ENCODE data around the gene RFPL3. TPM values are rescaled to one million over a fixed set of nuclear protein-coding genes. Genes with fewer than 3 reads are reported as not detected.
"Not testable (repeated sequence)": the region's sequence is repeated elsewhere in the genome, so short reads cannot be mapped to it uniquely, and the experiment has no call there.

RFPL3 gene
- total and polyA plus RNA-seq, 5 experiments from 2014 or later = not detected

GRCh38 chr22:32342977-32343376, 14.7 kb upstream of the RFPL3 start:
- ATAC-seq = no peak
- POLR2A ChIA-PET = no interaction called here
- Mint-ChIP-seq H3K4me3 (no peak overlapping the region), H3K27ac (no peak overlapping the region), H3K27me3 (peaks cover 14 to 47% (median 34%) of the 10 kb centered on the region in 5 donors), H3K36me3 (no peaks in the 10 kb centered on the region), H3K4me1 (no peaks in the 10 kb centered on the region), H3K9me3 (peaks cover 0 to 2% (median 0%) of the 10 kb centered on the region in 9 donors)
- no peak for DNase-seq

GRCh38 chr22:32343941-32344340, 13.7 kb upstream of the RFPL3 start:
- peaks cover 14 to 47% (median 33%) of the 10 kb centered on the region in 5 donors for H3K27me3 Mint-ChIP-seq
- POLR2A ChIA-PET = no interaction called here
- no peak overlapping the region for H3K27ac Mint-ChIP-seq
- H3K4me1 Mint-ChIP-seq = no peaks in the 10 kb centered on the region
- DNase-seq (no peak), ATAC-seq (no peak)
- no peak overlapping the region for H3K4me3 Mint-ChIP-seq
- peaks cover 0 to 2% (median 0%) of the 10 kb centered on the region in 9 donors for H3K9me3 Mint-ChIP-seq
- no peaks in the 10 kb centered on the region for H3K36me3 Mint-ChIP-seq

GRCh38 chr22:32348031-32348611, 9.5 kb upstream of the RFPL3 start:
- ATAC-seq (no peak), DNase-seq (no peak)
- H3K27ac Mint-ChIP-seq = no peak overlapping the region
- peaks cover 5 to 15% (median 7%) of the 10 kb centered on the region in 5 donors for H3K27me3 Mint-ChIP-seq
- no peaks in the 10 kb centered on the region for H3K36me3 Mint-ChIP-seq
- no peak overlapping the region for H3K4me3 Mint-ChIP-seq
- peaks cover 0 to 2% (median 0%) of the 10 kb centered on the region in 9 donors for H3K9me3 Mint-ChIP-seq
- no peaks in the 10 kb centered on the region for H3K4me1 Mint-ChIP-seq
- POLR2A ChIA-PET = no interaction called here

- H3K4me3 Mint-ChIP-seq, DNase-seq, H3K27ac Mint-ChIP-seq, H3K4me1 Mint-ChIP-seq, H3K36me3 Mint-ChIP-seq, POLR2A ChIA-PET, ATAC-seq, H3K9me3 Mint-ChIP-seq, H3K27me3 Mint-ChIP-seq: not testable (repeated sequence)
These were observed 5.8 kb upstream of the RFPL3 start for GRCh38 chr22:32351875-32352274.

- Mint-ChIP-seq H3K4me1 (peaks cover 0 to 5% (median 2%) of the 10 kb centered on the region in 4 donors), H3K9me3 (peaks cover 0 to 2% (median 0%) of the 10 kb centered on the region in 9 donors), H3K4me3 (no peak overlapping the region), H3K36me3 (no peaks in the 10 kb centered on the region), H3K27me3 (peaks cover 0 to 9% (median 1%) of the 10 kb centered on the region in 5 donors), H3K27ac (no peak overlapping the region)
- no peak for ATAC-seq
- POLR2A ChIA-PET = no interaction called here
- DNase-seq = no peak
These were observed 5.0 kb upstream of the RFPL3 start for GRCh38 chr22:32352681-32353080.

GRCh38 chr22:32353292-32353691, 4.4 kb upstream of the RFPL3 start:
- peaks cover 0 to 5% (median 2%) of the 10 kb centered on the region in 4 donors for H3K4me1 Mint-ChIP-seq
- H3K27ac Mint-ChIP-seq = no peak overlapping the region
- DNase-seq (no peak), ATAC-seq (no peak)
- POLR2A ChIA-PET = no interaction called here
- peaks cover 0 to 9% (median 1%) of the 10 kb centered on the region in 5 donors for H3K27me3 Mint-ChIP-seq
- no peak overlapping the region for H3K4me3 Mint-ChIP-seq
- peaks cover 0 to 2% (median 0%) of the 10 kb centered on the region in 9 donors for H3K9me3 Mint-ChIP-seq
- no peaks in the 10 kb centered on the region for H3K36me3 Mint-ChIP-seq

GRCh38 chr22:32353840-32354239, 3.8 kb upstream of the RFPL3 start:
- POLR2A ChIA-PET = no interaction called here
- Mint-ChIP-seq H3K4me1 (peaks cover 0 to 5% (median 2%) of the 10 kb centered on the region in 4 donors), H3K36me3 (no peaks in the 10 kb centered on the region), H3K9me3 (peaks cover 0 to 2% (median 0%) of the 10 kb centered on the region in 9 donors), H3K4me3 (no peak overlapping the region), H3K27ac (no peak overlapping the region), H3K27me3 (peaks cover 0 to 9% (median 1%) of the 10 kb centered on the region in 5 donors)
- ATAC-seq (no peak), DNase-seq (no peak)

GRCh38 chr22:32354360-32355351, 3.0 kb upstream of the RFPL3 start:
- POLR2A ChIA-PET = no interaction called here
- peaks cover 0 to 1% (median 0%) of the 10 kb centered on the region in 3 donors for H3K36me3 Mint-ChIP-seq
- H3K27ac Mint-ChIP-seq = peak overlapping the region in 1 of 10 donors; percentile 19
- no peak for ATAC-seq
- H3K4me1 Mint-ChIP-seq = peaks cover 0 to 5% (median 2%) of the 10 kb centered on the region in 4 donors
- no peak for DNase-seq
- peaks cover 0 to 9% (median 1%) of the 10 kb centered on the region in 5 donors for H3K27me3 Mint-ChIP-seq
- peaks cover 0 to 2% (median 0%) of the 10 kb centered on the region in 9 donors for H3K9me3 Mint-ChIP-seq
- H3K4me3 Mint-ChIP-seq = no peak overlapping the region

- peaks cover 0 to 9% (median 1%) of the 10 kb centered on the region in 5 donors for H3K27me3 Mint-ChIP-seq
- ATAC-seq = no peak
- no peak overlapping the region for H3K4me3 Mint-ChIP-seq
- peaks cover 0 to 5% (median 2%) of the 10 kb centered on the region in 4 donors for H3K4me1 Mint-ChIP-seq
- H3K27ac Mint-ChIP-seq = no peak overlapping the region
- POLR2A ChIA-PET = no interaction called here
- DNase-seq = no peak
- H3K36me3 Mint-ChIP-seq = peaks cover 0 to 5% (median 0%) of the 10 kb centered on the region in 3 donors
- peaks cover 0 to 2% (median 0%) of the 10 kb centered on the region in 9 donors for H3K9me3 Mint-ChIP-seq
These were observed 1.9 kb upstream of the RFPL3 start for GRCh38 chr22:32355760-32356159.

- ATAC-seq, H3K36me3 Mint-ChIP-seq, H3K27me3 Mint-ChIP-seq, H3K27ac Mint-ChIP-seq, H3K4me1 Mint-ChIP-seq, H3K4me3 Mint-ChIP-seq, DNase-seq, POLR2A ChIA-PET, H3K9me3 Mint-ChIP-seq: not testable (repeated sequence)
These were observed 2.4 kb downstream of the RFPL3 start for GRCh38 chr22:32360096-32360495.

- no peak for DNase-seq
- no peak for ATAC-seq
These were observed 3.6 kb downstream of the RFPL3 start for GRCh38 chr22:32361257-32361656.

GRCh38 chr22:32364210-32364609, 6.5 kb downstream of the RFPL3 start:
- Mint-ChIP-seq H3K36me3 (peaks cover 2 to 8% (median 3%) of the 10 kb centered on the region in 3 donors), H3K27ac (no peak overlapping the region), H3K27me3 (peaks cover 0 to 4% (median 0%) of the 10 kb centered on the region in 5 donors), H3K9me3 (no peaks in the 10 kb centered on the region), H3K4me1 (no peaks in the 10 kb centered on the region), H3K4me3 (no peak overlapping the region)
- no peak for DNase-seq
- POLR2A ChIA-PET = no interaction called here
- ATAC-seq = no peak

More at GRCh38 chr22:32361257-32361656, 3.6 kb downstream of the RFPL3 start:
- Mint-ChIP-seq H3K4me1 (no peaks in the 10 kb centered on the region), H3K27ac (no peak overlapping the region), H3K27me3 (peaks cover 0 to 4% (median 0%) of the 10 kb centered on the region in 5 donors), H3K4me3 (no peak overlapping the region), H3K36me3 (peaks cover 0 to 5% (median 0%) of the 10 kb centered on the region in 3 donors), H3K9me3 (no peaks in the 10 kb centered on the region)
- POLR2A ChIA-PET = no interaction called here

All from naive thymus-derived CD8-positive, alpha-beta T cell (primary cell).